ENCODE measurements around the gene RHOT2. TPM values are rescaled to one million over a fixed set of nuclear protein-coding genes. Genes with fewer than 3 reads are reported as not detected.

Gene RHOT2
- total RNA-seq, 2 experiments from 2014 or later = 202 to 209 TPM

DNA sequence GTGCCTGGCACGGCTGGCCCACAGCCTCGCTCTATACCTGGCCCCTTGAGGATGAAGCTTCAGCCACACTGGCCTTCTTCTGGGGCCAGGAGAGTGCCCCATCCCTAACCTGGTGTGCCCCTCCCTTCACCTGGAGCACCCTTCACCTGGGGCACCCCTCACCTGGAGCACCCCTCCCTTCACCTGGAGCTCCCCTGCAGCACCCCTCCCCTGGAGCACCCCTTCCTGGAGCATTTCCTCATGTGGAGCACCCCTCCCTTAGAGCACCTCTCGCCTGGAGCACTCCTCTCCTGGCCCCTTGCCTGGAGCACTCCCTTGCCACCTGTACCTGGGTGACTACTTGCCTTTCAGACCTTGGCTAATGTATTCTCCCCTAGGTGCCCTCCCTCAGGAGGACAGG lies 40.1 kb downstream of the RHOT2 start:
- Histone ChIP-seq H3K4me1 (ENCODE audit: insufficient read depth, low read length) (peaks cover 29% of the 10 kb centered on the region), H3K27me3 (ENCODE audit: control insufficient read depth in 1 of 2, insufficient read depth in 2 of 2, low read length in 2 of 2) (peaks cover 71 to 73% of the 10 kb centered on the region in 2 experiments), H3K36me3 (ENCODE audit: insufficient read depth, low read length) (no peaks in the 10 kb centered on the region), H3K4me3 (ENCODE audit: low read length) (no peak overlapping the region), H3K9me3 (ENCODE audit: control insufficient read depth in 1 of 2, insufficient read depth in 1 of 2, low read length in 2 of 2) (peaks cover 0 to 53% of the 10 kb centered on the region in 2 experiments), H3K27ac (ENCODE audit: low read depth in 1 of 2, low read length in 2 of 2) (no peak overlapping the region)
- POLR2A ChIA-PET = no interaction called here
- no peaks in the 10 kb centered on the region for H3K9me3 Mint-ChIP-seq
- no peak for DNase-seq
- CTCF ChIA-PET = no interaction called here
- TF ChIP-seq CTCF (IDR thresholded peaks at IDR 0.05) = no peak
- H3K27ac Mint-ChIP-seq = no peak overlapping the region
- H3K4me3 Mint-ChIP-seq = no peak overlapping the region
- peaks cover 4% of the 10 kb centered on the region for H3K4me1 Mint-ChIP-seq (ENCODE audit: low read depth)
- no peak for ATAC-seq (ENCODE audit: poor library complexity)
- intact Hi-C loops (cut with DNase I, micrococcal nuclease) = no loop called here
- H3K27me3 Mint-ChIP-seq = peaks cover 53% of the 10 kb centered on the region
- H3K36me3 Mint-ChIP-seq (ENCODE audit: low read depth) = no peaks in the 10 kb centered on the region

GRCh38 chr16:708959-709358 lies 41.0 kb downstream of the RHOT2 start:
- H3K27me3 ChIP-seq (ENCODE audit: control insufficient read depth in 1 of 2, insufficient read depth in 2 of 2, low read length in 2 of 2) = peaks cover 64 to 65% of the 10 kb centered on the region in 2 experiments
- no peaks in the 10 kb centered on the region for H3K36me3 ChIP-seq (ENCODE audit: insufficient read depth, low read length)
- no peak for DNase-seq
- no peaks in the 10 kb centered on the region for H3K9me3 Mint-ChIP-seq
- no peak overlapping the region for H3K4me3 Mint-ChIP-seq
- intact Hi-C loops (cut with DNase I, micrococcal nuclease) = no loop called here
- ChIA-PET POLR2A (interaction anchor here (0.8 kb wide), 1 partner anchor 12 kb away, joined by 3 read pairs; the partner anchor contains the start of gene ANTKMT), CTCF (no interaction called here)
- no peak overlapping the region for H3K27ac ChIP-seq (ENCODE audit: low read depth in 1 of 2, low read length in 2 of 2)
- H3K4me1 ChIP-seq (ENCODE audit: insufficient read depth, low read length) = peaks cover 29% of the 10 kb centered on the region
- H3K36me3 Mint-ChIP-seq (ENCODE audit: low read depth) = no peaks in the 10 kb centered on the region
- ATAC-seq (ENCODE audit: poor library complexity) = no peak
- no peak overlapping the region for H3K27ac Mint-ChIP-seq
- peaks cover 0 to 43% of the 10 kb centered on the region in 2 experiments for H3K9me3 ChIP-seq (ENCODE audit: control insufficient read depth in 1 of 2, insufficient read depth in 1 of 2, low read length in 2 of 2)
- H3K27me3 Mint-ChIP-seq = peaks cover 54% of the 10 kb centered on the region
- no peak for TF ChIP-seq CTCF (IDR thresholded peaks at IDR 0.05)
- H3K4me3 ChIP-seq (ENCODE audit: low read length) = no peak overlapping the region
- H3K4me1 Mint-ChIP-seq (ENCODE audit: low read depth) = peaks cover 4% of the 10 kb centered on the region

DNA sequence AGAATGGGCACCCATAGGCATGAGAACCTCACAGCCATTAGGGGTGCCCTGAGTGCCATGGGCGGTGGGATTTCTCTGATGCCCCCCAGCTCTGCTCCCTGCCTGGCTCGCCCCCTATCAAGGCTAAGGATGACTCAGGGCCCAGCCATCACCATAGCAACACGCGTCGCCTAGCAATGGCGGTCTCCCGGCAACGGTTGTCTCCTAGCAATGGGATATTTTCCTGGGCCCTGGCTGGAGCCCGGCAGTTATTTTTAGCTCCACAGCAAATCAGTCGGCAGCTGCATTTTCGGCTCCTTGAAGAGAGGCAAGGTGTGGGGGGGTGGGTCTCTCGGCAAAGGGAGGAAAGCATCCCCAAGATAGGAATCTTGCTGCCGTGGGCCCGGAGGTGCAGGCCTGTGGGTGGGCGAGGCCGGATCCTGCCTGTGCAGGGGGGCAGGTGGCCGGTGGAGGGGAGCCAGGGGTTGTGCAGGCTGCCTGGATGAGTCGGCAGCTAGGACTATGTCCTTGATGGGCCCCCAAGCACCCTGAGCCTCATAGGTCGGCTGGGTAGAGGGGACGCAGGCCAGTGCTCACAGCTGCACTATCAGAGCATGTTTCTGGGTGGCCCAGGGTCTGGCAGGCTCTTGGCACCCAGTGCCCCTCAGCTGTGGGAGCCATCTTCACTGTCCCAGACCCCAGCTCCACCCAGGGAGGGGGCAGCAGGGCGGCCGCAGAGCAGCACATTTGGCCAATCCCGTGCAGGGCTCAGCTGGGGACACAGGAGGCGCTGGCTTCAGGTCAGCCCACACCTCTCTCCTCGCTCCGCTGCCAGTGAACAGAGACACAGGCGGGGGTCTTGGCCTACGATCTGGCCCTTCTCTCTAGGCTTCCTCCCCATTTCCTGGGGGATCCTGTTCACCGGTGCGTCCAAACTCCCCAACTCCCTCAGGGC lies 41.9 kb downstream of the RHOT2 start:
- no peak overlapping the region for H3K27ac Mint-ChIP-seq
- no peaks in the 10 kb centered on the region for H3K36me3 ChIP-seq (ENCODE audit: insufficient read depth, low read length)

More for the DNA sequence above, 41.9 kb downstream of the RHOT2 start:
- peaks cover 31% of the 10 kb centered on the region for H3K4me1 ChIP-seq (ENCODE audit: insufficient read depth, low read length)
- peaks cover 55 to 59% of the 10 kb centered on the region in 2 experiments for H3K27me3 ChIP-seq (ENCODE audit: control insufficient read depth in 1 of 2, insufficient read depth in 2 of 2, low read length in 2 of 2)
- H3K27me3 Mint-ChIP-seq = peaks cover 58% of the 10 kb centered on the region
- ATAC-seq (ENCODE audit: poor library complexity) = no peak
- no peak for TF ChIP-seq CTCF (IDR thresholded peaks at IDR 0.05)
- no peaks in the 10 kb centered on the region for H3K9me3 Mint-ChIP-seq
- ChIA-PET POLR2A (interaction anchor here (0.8 kb wide), 1 partner anchor 11 kb away, joined by 3 read pairs; the partner anchor contains the start of gene ANTKMT), CTCF (interaction anchor here (1.3 kb wide), 1 partner anchor 11 kb away, joined by 3 read pairs; the partner anchor contains the start of gene ANTKMT)
- H3K4me3 Mint-ChIP-seq = no peak overlapping the region
- H3K27ac ChIP-seq (ENCODE audit: low read depth in 1 of 2, low read length in 2 of 2) = no peak overlapping the region
- peaks cover 4% of the 10 kb centered on the region for H3K4me1 Mint-ChIP-seq (ENCODE audit: low read depth)
- H3K9me3 ChIP-seq (ENCODE audit: control insufficient read depth in 1 of 2, insufficient read depth in 1 of 2, low read length in 2 of 2) = peaks cover 0 to 35% of the 10 kb centered on the region in 2 experiments
- no peak overlapping the region for H3K4me3 ChIP-seq (ENCODE audit: low read length)
- intact Hi-C loops (cut with DNase I, micrococcal nuclease) = loop anchor here in 1 of 2 experiments (2.0 to 5.0 kb wide), 3 partner anchors 342 to 482 kb away; no protein-coding TSS in a partner anchor
- no peaks in the 10 kb centered on the region for H3K36me3 Mint-ChIP-seq (ENCODE audit: low read depth)
- DNase-seq = no peak
